ENCODE data around the gene MYH9. TPM values are rescaled to one million over a fixed set of nuclear protein-coding genes. Genes with fewer than 3 reads are reported as not detected.

The MYH9 gene
- total RNA-seq, 1 donor from 2014 or later, result 1,853 TPM

DNA sequence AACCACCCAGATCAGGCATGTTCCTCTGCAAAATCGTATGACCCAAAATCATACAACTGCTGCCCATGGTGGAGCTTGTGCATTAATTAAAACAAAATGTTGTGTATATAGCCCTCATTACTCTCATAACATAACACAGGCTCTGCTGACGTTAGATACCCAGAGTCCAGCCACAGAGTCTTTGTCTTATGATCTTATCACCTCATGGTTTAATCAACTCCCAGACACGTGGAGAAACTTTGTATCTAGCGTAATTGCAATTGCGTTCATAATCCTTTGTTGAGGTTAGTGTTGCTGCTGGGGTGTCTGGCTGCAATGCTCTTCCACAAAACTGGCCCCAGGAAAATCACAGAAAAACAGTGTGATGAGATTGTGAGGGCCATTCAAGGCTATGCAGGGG, 139.8 kb downstream of the MYH9 start:
- Mint-ChIP-seq H3K9me3 (ENCODE audit: low read depth) (peaks cover 7% of the 10 kb centered on the region), H3K4me1 (ENCODE audit: low read depth) (peaks cover 59% of the 10 kb centered on the region), H3K36me3 (ENCODE audit: low read depth) (peaks cover 1% of the 10 kb centered on the region), H3K27me3 (ENCODE audit: low read depth) (no peaks in the 10 kb centered on the region), H3K4me3 (ENCODE audit: unreplicated experiment) (no peak overlapping the region), H3K27ac (ENCODE audit: unreplicated experiment) (no peak overlapping the region)
- DNase-seq (ENCODE audit: low spot score), result no peak
- TF ChIP-seq, protein P1, sequence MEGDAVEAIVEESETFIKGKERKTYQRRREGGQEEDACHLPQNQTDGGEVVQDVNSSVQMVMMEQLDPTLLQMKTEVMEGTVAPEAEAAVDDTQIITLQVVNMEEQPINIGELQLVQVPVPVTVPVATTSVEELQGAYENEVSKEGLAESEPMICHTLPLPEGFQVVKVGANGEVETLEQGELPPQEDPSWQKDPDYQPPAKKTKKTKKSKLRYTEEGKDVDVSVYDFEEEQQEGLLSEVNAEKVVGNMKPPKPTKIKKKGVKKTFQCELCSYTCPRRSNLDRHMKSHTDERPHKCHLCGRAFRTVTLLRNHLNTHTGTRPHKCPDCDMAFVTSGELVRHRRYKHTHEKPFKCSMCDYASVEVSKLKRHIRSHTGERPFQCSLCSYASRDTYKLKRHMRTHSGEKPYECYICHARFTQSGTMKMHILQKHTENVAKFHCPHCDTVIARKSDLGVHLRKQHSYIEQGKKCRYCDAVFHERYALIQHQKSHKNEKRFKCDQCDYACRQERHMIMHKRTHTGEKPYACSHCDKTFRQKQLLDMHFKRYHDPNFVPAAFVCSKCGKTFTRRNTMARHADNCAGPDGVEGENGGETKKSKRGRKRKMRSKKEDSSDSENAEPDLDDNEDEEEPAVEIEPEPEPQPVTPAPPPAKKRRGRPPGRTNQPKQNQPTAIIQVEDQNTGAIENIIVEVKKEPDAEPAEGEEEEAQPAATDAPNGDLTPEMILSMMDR (IDR thresholded peaks at IDR 0.05), result no peak

GRCh38 chr22:36246718-36247117, 141.0 kb downstream of the MYH9 start:
- Mint-ChIP-seq H3K4me1 (ENCODE audit: low read depth) (peaks cover 52% of the 10 kb centered on the region), H3K36me3 (ENCODE audit: low read depth) (peaks cover 3% of the 10 kb centered on the region), H3K4me3 (ENCODE audit: unreplicated experiment) (no peak overlapping the region), H3K27me3 (ENCODE audit: low read depth) (no peaks in the 10 kb centered on the region), H3K9me3 (ENCODE audit: low read depth) (peaks cover 13% of the 10 kb centered on the region), H3K27ac (ENCODE audit: unreplicated experiment) (no peak overlapping the region)
- TF ChIP-seq, protein P1 (IDR thresholded peaks at IDR 0.05), result no peak
- no peak for DNase-seq (ENCODE audit: low spot score)

DNA sequence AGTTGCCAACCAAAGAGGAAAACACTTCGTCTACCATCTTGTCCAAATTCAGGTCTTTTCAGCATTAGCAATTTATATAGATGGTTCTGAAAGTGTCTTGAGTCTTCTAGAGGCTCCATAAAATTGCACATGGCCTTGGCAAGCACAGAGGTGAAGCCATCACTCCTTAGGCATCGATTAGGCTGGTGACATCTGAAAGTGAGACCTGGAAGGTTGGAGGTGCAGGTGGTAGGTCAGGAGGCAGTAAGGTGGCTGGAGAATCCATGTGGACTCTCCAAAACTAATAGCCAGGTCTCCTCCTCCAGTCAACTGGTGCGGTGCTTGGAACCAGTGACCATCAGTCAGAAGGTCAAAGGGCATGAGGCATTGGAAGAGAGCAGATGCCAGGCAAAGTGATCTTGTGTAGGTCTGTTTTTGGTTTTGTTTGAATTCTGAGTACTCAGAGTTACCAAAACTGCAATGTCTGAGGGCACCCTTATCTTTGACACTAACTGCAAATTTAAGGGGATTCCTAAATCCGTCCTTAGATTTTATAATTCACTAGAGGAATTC, 141.9 kb downstream of the MYH9 start:
- Mint-ChIP-seq H3K9me3 (ENCODE audit: low read depth) (peaks cover 13% of the 10 kb centered on the region), H3K4me1 (ENCODE audit: low read depth) (peaks cover 47% of the 10 kb centered on the region), H3K4me3 (ENCODE audit: unreplicated experiment) (no peak overlapping the region), H3K27me3 (ENCODE audit: low read depth) (no peaks in the 10 kb centered on the region), H3K27ac (ENCODE audit: unreplicated experiment) (no peak overlapping the region), H3K36me3 (ENCODE audit: low read depth) (peaks cover 3% of the 10 kb centered on the region)
- DNase-seq (ENCODE audit: low spot score), result no peak
- TF ChIP-seq, protein P1 (IDR thresholded peaks at IDR 0.05), result no peak

- Mint-ChIP-seq H3K36me3 (ENCODE audit: low read depth) (peaks cover 3% of the 10 kb centered on the region), H3K27me3 (ENCODE audit: low read depth) (no peaks in the 10 kb centered on the region), H3K27ac (ENCODE audit: unreplicated experiment) (peak overlapping the region; percentile 92), H3K4me3 (ENCODE audit: unreplicated experiment) (no peak overlapping the region), H3K9me3 (ENCODE audit: low read depth) (peaks cover 13% of the 10 kb centered on the region), H3K4me1 (ENCODE audit: low read depth) (peaks cover 45% of the 10 kb centered on the region)
- TF ChIP-seq, protein P1 (IDR thresholded peaks at IDR 0.05), result no peak
- no peak for DNase-seq (ENCODE audit: low spot score)
Measured at GRCh38 chr22:36244522-36245391, 143.0 kb downstream of the MYH9 start.

- TF ChIP-seq, protein P1 (IDR thresholded peaks at IDR 0.05), result no peak
- Mint-ChIP-seq H3K9me3 (ENCODE audit: low read depth) (peaks cover 10% of the 10 kb centered on the region), H3K27me3 (ENCODE audit: low read depth) (no peaks in the 10 kb centered on the region), H3K36me3 (ENCODE audit: low read depth) (peaks cover 4% of the 10 kb centered on the region), H3K4me1 (ENCODE audit: low read depth) (peaks cover 47% of the 10 kb centered on the region), H3K4me3 (ENCODE audit: unreplicated experiment) (no peak overlapping the region), H3K27ac (ENCODE audit: unreplicated experiment) (peak overlapping the region; percentile 92)
- no peak for DNase-seq (ENCODE audit: low spot score)
Measured at GRCh38 chr22:36243986-36244385, 143.8 kb downstream of the MYH9 start.
